Endothelial cell of coronary artery (primary cell): ENCODE data around the gene ULK3. TPM values are rescaled to one million over a fixed set of nuclear protein-coding genes. Genes with fewer than 3 reads are reported as not detected.

Source experiments
- total RNA-seq: library from RNA; depleted of rRNA; stranded (reverse); fragments of >200 nt; gene quantifications from 2 replicates; pipeline ENCODE4 v1.2.3, GENCODE V29; 2014

Gene ULK3, protein sequence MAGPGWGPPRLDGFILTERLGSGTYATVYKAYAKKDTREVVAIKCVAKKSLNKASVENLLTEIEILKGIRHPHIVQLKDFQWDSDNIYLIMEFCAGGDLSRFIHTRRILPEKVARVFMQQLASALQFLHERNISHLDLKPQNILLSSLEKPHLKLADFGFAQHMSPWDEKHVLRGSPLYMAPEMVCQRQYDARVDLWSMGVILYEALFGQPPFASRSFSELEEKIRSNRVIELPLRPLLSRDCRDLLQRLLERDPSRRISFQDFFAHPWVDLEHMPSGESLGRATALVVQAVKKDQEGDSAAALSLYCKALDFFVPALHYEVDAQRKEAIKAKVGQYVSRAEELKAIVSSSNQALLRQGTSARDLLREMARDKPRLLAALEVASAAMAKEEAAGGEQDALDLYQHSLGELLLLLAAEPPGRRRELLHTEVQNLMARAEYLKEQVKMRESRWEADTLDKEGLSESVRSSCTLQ
- total RNA-seq, result 13.4 and 14.9 TPM in 2 replicates

DNA sequence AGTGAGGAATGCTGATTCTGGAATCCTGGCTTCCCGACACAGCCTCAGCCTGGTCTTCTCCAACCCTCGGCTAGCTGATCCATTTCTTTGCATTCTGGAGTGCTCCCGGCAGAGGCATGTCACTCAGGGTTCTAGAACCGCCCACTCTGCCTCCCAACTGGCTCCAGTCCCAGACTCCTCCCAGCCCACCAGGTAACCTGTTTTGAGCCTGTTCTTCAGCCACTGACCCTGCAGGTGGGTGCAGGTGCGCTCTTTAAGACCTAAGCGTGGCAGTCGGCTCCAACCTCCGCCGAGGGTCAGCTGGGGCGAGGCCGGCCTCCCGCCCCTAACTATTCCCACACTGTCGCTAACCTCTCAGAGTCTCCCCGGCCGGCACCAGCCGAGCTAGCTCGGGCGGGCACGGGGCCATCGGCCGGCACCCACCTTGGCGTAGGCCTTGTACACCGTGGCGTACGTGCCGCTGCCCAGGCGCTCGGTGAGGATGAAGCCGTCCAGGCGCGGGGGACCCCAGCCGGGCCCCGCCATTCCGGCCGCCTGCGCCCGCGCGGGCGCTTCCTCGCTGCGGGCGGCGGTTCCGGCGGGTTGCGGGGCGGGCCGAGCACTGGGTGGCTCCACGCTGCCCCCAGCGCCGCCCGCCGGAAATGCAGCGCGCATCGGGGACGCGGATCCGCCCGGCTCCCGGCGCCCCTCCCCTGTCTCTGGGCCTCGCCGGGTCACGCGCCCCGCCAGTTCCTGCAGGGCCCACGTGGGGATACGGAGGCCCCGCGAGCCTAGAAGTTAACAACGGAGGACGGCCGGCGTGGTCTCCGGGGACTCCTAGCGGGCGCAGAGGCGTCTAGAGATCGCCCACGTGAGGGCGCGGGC is at the start of gene ULK3:
ULK3 (minus strand) TSS at position 576 of the 864 bp plus-strand sequence; CDS start at position 525, 51 bp downstream.

DNA sequence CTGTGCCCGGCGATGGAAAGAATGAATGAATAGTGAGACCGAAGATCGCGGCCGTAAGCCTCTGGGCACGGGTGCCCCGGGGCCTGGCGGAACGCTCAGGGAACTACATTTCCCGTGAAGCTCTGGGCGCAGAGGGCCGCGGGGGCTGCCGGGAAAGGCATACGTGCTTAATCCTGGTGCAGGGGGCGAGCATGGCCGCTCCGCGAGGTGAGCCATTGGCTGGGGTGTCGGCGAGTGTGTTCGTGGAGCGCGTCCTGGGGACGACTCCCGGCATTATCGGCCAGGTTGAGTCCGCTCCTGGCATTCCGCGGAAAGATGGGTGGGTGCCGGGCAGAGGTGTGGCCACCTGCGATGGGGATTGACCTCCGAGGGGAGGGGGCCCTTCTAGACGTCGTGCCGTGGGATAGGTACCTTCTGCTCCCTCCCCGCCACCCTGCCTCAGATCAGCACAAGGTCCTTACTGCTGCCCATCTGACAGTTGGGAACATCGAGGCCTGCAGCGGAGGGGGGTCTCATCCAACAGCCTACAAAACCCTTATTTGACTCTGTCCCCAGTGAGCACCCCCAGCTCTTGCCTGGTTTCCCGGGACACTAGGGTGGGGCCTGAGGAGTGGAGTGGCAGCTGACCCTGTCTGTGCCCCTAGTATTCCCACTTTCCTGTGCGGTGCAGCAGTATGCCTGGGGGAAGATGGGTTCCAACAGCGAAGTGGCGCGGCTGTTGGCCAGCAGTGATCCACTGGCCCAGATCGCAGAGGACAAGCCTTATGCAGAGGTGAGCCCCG is 47.1 kb upstream of the ULK3 start, which contains the start of gene MPI:
MPI (plus strand) TSS at position 160 of the 782 bp plus-strand sequence; CDS start at position 192, 32 bp downstream.

DNA sequence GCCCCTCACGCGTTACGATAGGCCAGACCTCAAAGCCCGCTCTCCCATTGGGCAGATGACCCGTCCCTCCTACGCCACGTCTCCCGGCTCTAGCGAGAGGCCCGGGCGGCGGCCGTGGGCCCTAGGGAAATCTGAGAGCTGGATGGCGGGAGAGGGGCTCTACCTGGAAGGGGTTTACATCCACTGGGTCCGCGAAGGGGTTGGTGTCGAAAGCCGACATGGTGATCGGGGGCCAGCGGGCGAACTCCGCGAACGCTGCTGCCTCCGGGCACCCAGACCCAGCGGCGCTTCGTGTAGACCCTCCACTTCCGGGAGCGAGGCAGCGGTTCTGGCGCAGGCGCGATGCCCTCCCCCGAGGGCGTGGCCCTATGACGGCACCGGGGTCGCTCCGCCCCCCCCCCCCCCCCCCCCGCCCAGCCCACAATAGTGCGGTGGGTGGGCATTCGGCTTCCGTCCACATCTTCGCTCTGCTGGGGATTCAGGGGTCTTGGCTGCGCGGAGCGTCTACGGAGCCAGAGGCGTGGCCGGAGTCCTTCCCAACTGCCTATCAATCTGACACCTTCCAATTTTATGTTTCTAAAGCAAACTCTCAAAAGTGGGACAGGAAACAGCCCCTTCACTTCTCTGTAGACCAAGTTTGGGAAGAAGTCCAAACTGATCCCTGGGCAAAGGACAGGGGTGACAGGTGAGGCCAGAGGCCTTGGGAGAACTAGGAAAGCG is 30.2 kb upstream of the ULK3 start, which contains the start of gene SCAMP2:
SCAMP2 (minus strand) TSS at position 330 of the 720 bp plus-strand sequence; CDS start at position 220, 110 bp downstream.

DNA sequence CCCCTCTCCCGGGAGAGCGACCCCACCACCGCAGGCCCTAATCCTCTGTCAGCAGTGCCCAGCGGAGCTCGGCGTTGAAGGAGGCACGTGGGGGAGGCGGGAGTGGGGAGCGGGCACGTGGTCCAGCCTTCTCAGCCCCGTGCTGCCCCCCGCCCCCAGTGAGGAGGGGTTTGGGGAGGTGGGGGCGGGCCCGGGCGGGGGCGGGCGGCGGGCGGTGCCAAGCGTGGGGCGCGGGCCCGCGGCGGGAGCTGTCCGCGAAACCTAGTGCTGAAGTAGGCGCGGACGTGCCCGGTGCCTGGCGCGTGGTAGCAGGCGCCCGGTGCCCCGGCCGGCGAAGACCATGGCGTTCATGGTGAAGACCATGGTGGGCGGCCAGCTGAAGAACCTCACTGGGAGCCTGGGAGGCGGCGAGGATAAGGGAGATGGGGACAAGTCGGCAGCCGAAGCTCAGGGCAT is 16.6 kb downstream of the ULK3 start, which contains the start of gene CPLX3:
CPLX3 (plus strand) TSS at position 264 of the 456 bp plus-strand sequence; CDS start at position 341, 77 bp downstream.

DNA sequence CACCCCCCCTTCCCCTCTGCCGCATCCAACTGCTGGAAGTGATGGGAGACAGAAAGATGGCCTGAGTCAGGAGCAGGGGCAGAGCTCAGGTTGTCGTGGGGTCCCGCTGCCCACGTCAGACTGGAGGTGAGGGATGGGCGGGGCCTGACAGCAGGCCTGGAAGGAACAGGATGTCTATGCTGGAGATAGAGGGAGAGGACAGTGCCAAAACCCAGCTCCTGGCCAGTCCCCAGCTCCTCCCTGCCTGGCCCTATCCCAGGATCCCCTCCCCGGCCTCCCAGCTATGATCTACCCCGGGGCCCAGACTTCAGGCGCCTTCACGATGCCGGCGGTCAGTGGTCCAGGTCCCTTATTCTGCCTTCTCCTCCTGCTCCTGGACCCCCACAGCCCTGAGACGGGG is 30.4 kb downstream of the ULK3 start, which contains the start of gene LMAN1L:
LMAN1L (plus strand) TSS at position 303 of the 400 bp plus-strand sequence; CDS start at position 323, 20 bp downstream.

Other genes with a start within 250 kb of the ULK3 start
- gene CLK3, start 227.3 kb downstream of the ULK3 start, total RNA-seq, result 47.8 and 51.5 TPM in 2 replicates
- gene EDC3, start 147.1 kb downstream of the ULK3 start, total RNA-seq, result 12.7 and 13.6 TPM in 2 replicates
- 3.0 and 5.5 TPM in 2 replicates for gene CYP1A1, start 117.6 kb downstream of the ULK3 start, total RNA-seq
- gene CYP1A2, start 94.3 kb downstream of the ULK3 start, total RNA-seq, result not detected in 2 replicates
- 38.4 and 41.5 TPM in 2 replicates for gene CSK, start 61.1 kb downstream of the ULK3 start, total RNA-seq
- gene LMAN1L, start 30.3 kb downstream of the ULK3 start, total RNA-seq, result not detected in 2 replicates
- gene CPLX3, start 16.5 kb downstream of the ULK3 start, total RNA-seq, result not detected in 2 replicates
- 14.6 and 18.4 TPM in 2 replicates for gene SCAMP2, start 30.2 kb upstream of the ULK3 start, total RNA-seq
- 34.3 and 65.8 TPM in 2 replicates for gene MPI, start 46.9 kb upstream of the ULK3 start, total RNA-seq
- 27.4 and 41.3 TPM in 2 replicates for gene FAM219B, start 63.7 kb upstream of the ULK3 start, total RNA-seq
- 42.9 and 48.5 TPM in 2 replicates for gene COX5A, start 94.9 kb upstream of the ULK3 start, total RNA-seq
- 6.1 and 7.7 TPM in 2 replicates for gene RPP25, start 113.6 kb upstream of the ULK3 start, total RNA-seq
- gene SCAMP5, start 152.4 kb upstream of the ULK3 start, total RNA-seq, result 1.9 and 3.3 TPM in 2 replicates
- 6.0 and 9.1 TPM in 2 replicates for gene PPCDC, start 180.4 kb upstream of the ULK3 start, total RNA-seq